NCI-H1417 treated with DMSO at 0.1 percent for 48 hours (cell line): ENCODE data around the gene SRPRB.
"Not testable (repeated sequence)": the region's sequence is repeated elsewhere in the genome, so short reads cannot be mapped to it uniquely, and the experiment has no call there.

ENCODE experiments used
- DNase-seq: peaks from one replicate; lab custom pipeline; 2025; lab: John Stamatoyannopoulos, UW

Gene SRPRB

DNA sequence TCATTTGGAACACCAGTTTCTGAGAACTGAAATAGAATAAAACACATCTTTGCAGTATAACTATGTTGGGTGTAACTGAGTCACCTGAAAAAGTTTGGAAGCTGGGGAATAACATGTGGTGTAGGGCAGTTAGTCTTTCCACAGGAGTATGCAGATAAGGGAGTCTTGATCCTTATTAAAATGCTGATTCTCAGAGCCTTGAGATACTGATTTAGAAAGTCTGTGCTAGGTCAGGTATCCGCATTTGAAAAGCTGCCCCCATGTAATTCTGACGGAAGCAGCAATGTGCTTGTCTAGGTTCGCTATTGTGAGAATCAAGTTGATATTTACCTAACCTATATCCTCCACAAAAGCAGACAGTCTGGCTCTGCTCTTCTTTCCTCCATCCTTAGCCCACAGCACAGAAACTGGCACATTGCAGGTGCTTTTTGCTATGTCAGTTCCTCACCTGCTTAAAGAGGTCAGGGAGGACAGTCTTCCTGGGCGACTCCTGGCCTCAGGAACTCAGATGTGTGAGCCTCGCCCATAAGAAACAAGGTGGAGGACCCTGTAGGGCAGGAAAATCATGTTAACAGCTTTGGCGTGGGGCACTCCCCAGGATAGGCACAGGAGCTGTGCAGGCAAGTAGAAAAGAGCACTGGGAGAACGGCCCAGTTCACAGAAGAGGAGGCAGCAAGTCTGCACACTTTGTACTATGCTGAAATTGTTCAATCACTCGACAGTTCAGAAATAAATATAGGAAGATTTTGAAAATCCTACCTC, 27.6 kb upstream of the SRPRB start:
- DNase-seq, result no peak

DNA sequence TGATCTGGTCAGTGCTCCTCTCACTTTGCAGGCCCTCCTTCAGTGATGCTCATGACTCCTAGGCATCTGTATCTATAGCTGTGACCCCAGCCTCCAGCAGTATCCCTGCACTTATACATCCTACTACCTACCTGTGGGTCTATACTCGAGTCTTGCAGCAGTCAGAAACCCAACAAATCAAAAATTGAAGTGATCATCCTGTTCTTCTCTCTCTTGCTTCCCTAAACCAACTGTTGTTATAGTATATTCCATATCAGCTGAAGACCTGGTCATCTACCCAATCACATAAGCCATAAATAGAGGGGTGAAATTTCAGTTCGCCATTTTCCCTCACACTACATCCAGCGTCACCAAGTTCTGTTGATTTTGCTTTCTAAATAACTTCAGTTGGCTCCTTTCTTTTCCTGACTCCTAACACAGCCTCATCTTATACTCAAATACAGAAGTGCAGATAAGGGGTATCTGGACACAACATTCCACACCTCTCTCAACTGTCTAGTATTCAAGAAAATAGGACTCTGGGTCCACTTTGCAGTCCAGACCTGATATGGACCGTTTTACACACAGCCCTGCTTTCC, 25.9 kb upstream of the SRPRB start:
- DNase-seq, result no peak

DNA sequence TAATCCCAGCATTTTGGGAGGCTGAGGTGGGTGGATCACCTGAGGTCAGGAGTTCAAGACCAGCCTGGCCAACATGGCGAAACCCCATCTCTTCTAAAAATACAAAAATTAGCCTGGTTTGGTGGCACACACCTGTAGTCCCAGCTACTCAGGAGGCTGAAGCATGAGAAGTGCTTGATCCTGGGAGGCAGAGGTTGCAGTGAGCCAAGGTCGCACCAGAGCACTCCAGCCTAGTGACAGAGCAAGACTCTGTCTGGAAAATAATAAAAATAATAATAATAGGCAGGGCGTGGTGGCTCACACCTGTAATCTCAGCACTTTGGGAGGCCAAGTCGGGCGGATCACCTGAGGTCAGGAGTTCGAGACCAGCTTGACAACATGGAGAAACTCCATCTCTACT, 24.9 kb upstream of the SRPRB start:
- not testable (repeated sequence) for DNase-seq

DNA sequence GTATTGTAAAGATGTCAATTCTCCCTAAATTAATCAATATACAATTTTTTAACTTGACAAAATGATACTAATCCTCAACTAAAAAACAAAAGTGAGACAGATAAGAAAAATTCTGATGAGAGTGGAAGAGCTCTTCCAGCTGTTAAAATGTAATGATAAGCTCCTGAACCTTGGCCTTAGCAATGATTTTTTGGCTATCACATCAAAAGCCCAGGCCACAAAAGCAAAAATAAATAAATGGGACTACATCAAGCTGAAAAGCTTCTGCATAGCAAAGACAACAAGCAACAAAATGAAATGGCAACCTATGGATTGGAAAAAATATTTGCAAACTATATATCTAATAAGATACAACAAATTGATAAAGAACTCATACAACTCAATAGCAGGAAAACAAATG, 24.0 kb upstream of the SRPRB start:
- no peak for DNase-seq

DNA sequence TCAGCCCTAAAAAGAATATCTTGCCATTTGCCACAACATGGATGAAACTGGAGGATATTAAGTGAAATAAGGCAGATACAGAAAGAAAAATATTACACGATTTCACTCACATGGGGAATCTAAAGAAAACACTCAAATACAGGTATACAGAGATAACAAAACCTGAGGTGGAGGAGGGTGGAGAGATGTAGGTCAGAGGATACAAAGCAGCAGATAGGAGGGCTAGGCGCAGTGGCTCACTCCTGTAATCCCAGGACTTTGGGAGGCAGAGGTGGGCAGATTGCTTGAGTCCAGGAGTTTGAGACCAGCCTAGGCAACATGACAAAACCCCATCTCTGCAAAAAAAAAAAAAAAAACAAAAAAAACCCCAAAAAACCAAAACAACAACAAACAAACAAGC, 23.2 kb upstream of the SRPRB start:
- DNase-seq, result no peak

DNA sequence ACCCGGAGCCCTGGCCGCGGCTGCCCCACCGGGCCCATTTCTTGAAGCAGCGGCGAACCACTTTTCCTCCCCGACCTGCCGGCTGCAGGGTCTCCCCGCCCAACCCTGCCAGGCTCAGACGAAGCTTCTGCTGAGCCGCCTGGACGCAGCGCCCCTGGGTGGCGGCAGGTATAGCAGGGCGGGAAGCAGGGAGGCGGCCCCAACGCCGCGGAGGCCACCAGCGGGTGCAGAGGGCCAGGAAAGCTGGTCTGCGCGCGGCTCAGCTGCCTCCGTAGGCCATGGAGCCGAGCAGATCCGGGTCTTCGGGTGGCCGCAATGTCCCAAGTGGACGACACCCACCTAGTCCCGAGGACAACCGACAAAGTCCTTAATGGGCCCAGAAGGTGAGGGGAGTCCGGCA, 21.9 kb upstream of the SRPRB start:
- no peak for DNase-seq

DNA sequence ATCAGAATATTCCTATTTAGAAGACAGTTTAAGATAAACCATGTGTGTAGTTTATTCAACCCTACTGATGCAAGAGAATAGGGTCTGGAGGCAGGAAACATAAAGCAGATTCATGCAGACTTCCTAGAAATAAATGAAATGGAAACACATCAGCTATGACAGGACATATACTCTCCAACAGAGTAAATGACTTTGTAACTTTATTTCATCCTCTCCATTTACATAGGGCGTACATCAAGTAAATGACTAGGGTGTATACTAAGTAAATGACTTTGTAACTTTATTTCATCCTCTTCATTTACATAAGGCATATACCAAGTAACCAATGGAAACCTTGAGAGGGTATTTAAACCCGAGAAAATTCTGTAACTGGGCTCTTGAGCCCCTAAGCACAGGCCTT, 17.6 kb upstream of the SRPRB start:
- DNase-seq, result no peak

DNA sequence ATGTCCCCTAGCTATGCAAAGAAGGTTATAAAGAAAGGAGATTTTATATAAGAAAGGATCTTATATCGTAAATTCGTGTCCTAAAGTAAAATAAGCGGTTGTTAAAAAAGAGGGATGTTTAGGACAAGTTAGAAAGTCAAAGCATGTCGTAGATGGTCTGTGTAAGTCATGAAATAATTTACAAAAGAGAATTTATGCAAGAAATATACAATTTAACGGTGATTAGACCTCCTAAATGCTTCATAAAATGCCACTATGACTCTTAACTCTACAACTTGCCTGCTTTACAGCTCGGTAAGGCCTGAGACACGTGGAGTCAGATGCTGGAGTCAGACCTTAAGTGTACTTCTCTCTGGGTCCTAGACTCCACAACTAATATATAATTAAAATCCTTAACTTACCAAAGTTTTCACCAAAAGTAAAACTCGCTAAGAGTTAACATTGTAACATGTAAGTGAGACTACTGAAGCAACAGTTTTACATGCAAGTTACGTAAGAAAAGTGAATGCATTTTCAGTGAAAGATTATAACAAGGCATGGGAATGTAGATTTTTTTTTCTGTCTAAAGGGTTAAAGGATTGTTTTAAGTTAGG, 13.3 kb upstream of the SRPRB start:
- DNase-seq, result no peak

DNA sequence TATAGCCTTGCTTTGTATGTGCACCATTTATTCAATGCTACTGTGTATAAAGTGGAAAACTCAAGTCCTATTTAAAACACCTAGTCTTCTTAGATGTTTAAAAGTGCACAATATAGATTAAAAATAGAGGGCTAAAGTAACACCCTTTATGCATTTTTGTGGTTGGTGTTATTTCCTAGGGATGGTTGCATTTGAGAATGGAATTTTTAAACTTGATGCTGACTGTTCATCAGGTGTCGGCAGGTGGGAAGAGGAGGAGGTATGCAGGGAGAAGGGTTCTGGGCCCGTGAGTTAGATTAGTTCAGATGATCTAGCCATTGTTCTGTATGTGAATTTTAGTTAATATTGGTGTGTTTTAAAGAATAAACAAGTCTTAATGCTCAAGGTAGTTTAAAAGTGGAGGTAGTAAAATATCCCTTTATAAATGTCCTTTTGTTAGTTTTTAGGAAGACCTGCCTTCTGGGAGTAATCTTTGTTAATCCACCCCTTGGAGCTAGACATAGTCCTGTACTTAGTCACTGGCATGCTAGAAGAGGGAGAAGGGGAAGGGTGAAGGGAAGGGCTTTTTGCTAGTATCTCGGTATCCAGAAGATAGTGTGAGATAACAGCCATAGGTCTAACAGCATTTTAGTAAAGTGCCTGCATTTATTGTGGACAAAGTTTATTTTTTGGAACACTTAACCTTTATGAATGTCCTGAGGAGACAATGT, 8.1 kb upstream of the SRPRB start:
- DNase-seq, result no peak

DNA sequence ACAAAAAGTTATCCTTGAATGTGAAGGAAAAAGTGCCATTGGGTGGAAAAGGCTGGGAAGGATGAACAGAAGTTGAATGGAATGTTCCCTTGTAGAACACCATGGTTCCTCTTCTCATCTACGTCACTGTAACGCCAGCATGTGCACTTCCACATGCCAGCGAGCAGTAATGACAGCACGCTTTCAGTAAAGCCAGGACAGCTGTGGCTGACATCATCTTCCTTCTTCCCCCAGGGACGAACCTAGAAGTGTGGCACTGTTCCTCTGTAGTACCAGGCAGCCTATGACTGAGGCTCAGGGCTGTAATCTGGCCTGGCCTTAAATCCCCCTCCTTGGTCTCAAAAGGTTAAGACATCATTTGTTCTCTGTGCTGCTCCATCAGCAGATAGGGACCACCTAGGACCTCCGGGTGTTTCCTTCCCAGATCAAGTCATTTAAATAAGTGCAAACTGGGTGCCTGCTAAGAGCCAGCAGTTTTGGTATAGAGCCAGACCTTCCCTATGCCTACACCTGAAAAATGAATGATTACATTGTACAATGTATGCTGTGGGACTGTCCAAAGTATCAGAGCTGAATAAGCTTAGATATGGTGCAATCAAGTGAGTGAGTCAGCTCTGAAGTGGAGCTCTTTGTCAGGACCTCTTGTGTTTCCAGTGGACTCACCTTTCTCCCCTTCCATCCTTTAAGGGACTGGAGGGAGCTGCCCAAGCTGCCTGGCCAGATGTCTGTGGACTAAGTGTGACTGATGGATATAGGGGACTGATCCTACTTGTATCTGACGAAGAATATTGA, 5.6 kb upstream of the SRPRB start:
- DNase-seq, result no peak

DNA sequence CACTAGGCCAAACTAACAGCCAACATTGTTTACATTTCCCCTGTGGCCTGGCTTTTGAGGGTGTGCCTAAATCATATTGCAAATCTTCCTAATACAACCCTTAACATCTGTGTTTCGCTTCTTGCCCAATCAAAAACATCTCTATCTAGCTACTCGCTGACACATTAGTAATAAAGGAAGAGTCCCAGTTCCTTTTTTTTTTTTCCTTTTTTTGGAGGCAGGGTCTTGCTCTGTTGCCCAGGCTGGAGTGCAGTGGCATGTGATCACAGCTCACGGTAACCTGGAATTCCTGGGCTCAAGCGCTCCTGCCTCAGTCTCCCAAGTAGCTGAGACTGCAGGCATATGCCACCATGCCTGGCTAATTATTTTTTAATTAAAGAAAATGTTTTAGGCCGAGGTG, 2.1 kb upstream of the SRPRB start:
- no peak for DNase-seq

DNA sequence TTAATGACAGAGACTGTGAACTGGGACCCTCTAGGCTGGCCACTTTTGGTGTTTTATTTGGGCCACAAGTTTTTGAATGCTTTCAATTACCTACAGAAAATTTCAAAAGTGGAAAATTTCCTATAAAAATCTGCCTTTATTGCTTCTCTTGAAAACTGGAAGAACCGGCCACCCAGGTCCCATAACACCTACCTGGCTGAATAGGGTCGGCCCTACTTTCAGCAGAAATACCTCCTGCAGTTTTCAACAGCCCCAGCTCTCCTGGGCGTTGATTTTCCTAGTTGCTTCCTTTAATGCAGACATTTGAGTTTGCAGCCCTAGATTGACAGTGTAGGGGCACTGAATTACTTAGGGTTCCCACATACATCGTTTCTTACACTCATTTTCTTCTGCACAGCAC, 719 bp upstream of the SRPRB start:
- DNase-seq, result no peak

DNA sequence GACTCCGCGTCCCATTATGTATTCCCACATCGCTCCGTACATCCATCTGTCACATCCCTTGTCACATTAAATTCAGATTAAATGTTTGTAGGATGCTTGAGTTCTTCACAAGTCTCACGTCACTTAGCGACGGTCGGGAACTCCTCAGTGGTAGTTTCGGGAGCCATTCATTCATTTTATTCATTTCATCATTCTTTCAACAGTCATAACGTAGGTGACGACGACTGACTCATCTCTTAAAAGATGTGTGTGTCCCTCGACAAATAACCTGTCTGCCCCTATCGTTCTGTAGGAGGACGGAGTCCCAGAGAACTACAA, 272 bp upstream of the SRPRB start:
- DNase-seq, result no peak

DNA sequence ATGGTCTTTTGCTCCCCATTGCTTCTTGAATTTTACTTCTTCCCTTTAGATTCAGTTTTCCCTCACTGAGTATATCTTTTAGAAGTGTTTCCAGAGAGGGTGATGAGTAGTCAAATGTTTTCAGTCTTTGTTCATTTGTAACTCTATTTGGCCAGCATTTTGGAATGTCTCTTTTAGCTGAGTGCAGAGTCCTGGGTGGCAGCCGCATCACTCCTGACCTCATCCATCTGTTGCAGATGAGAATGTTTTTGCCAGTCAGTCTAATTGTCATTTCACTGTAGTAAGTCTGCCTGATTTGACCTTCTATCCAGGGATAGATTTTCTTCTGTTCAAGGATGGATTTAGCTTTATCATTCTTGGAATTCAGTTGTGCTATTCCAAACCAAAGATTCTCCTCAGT, 7.3 kb downstream of the SRPRB start:
- no peak for DNase-seq

DNA sequence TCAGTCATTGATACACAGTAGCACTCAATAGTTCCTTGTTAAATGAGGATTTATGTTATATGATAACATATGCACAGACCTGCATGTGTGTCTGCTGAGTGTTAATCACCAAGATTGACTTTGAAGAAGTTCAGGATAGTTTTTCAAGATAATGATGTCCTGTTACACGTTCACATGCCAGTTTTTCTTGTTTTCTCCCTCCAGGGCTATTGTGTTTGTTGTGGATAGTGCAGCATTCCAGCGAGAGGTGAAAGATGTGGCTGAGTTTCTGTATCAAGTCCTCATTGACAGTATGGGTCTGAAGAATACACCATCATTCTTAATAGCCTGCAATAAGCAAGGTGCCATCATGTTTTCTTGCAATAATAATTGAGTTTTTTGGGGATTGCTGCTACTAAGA, 9.8 kb downstream of the SRPRB start:
- DNase-seq, result no peak

DNA sequence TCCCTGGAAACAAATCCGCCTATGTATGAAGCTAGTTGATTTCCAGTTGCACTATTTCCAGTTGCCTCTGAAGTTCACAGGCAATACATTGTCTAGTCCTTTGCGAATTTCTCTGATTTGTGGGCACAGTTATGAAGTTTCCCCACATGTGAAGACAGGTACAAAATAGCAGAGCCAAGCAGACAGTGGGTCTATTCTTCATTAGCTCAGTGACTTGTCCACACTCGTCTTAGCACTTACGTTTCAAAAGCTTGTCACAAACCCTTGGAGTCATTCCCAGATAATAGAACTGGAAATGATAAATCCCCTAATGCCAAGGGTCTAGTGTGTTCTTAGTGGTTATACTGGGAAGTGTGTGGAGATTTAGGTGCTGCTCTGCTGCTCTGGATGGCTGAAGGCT, 14.5 kb downstream of the SRPRB start:
- DNase-seq, result no peak

DNA sequence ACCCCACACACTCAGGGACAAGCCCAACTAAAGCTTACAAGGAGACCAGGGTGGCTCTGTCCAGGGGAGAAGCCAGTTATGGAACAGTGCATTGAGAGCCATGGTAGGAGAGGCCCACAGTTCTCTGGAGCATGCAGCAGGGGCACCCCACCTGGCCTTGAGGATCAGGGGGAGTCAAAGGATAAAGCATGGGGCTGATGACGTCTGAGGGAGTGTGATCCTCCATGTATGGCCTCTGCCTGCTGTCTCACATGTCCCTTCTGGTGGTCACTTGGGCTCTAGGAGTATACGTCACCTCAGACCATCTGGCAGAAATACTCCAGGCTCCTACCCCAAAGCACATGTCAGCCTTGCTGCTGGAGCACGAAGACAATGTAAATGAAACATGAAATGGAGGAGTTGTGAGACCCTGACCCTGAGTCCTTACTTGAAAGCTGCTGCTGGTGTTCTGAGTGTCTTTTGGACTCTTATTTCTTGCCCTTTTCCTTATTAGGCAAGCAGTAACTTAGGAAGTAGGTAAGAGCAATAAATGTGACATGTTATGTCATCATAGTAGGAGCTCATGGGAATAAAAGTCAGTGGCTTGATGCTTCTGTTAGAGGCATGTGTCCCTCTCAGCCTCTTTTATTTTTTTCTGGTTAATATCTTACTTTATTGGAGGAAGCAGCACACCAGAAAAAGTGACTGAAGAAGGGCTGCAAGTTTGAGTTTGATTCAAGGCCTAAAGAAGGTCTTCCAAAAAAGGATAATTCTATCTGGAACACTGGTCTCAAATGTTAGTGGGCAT, 15.5 kb downstream of the SRPRB start:
- DNase-seq, result no peak

DNA sequence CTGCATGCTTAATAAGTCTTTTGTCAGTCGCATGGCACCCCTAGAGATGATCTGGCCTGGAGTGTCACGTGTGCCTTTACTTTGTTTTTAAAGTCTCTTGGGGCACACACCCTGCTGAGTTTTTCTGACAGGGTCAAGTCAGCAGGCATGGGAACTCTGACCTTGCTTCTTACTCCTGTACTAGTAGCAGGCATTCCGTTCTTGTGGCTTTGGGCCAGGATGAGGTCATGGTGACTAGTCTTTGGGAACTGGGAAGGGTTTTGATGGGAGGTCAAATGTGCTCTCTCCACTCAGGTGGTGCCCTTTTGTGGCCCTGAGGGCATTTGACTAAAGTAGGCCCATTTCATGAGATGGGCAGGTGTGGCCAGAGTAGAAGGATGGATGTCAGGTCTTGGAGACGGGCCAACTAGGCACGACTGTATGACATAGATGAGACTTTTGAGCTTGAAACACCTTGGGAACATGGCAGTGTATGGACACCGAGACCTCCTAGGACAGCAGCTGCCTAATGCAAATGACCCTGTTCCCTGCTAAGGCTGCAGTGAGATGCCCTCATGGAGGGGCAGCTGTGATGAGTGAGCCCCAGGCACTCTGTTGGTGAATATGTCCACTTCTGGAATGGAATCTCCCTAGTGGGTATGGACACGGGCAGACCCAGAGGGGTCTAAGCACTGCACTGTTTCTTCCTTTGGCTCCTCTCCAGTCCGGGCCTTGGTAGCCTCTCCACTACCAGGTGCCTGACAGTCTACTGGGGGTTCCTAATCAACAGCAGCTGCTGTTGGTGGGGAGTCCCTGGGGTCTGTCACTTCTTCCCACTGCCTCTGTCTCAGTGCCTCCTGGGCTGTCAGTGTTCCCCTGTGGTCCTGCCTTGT, 16.4 kb downstream of the SRPRB start:
- DNase-seq, result no peak

DNA sequence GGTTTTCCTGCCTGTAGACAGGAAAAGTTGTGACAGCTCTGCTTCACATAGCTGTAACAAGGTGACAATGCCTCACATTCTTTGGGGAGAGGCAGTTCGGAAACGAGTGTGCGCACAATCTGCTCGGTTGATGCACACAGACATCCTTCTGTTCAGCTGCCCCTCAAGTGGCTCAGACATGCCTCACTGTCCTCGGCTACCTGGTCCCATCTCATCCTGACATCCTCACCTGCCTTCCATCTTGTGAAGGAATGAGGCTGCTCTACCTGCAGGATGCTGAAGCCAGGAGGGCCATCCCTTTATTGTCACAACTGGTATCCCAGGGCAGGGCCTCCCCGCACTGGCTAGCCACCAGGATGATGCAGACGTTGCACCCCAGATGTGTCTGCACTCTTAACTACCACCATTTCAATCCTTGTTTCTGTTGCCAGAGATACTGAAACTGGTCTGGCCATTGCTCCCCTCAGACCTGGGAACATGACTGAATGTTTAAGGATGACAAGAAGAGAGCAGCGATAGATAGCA, 19.4 kb downstream of the SRPRB start:
- DNase-seq, result no peak

DNA sequence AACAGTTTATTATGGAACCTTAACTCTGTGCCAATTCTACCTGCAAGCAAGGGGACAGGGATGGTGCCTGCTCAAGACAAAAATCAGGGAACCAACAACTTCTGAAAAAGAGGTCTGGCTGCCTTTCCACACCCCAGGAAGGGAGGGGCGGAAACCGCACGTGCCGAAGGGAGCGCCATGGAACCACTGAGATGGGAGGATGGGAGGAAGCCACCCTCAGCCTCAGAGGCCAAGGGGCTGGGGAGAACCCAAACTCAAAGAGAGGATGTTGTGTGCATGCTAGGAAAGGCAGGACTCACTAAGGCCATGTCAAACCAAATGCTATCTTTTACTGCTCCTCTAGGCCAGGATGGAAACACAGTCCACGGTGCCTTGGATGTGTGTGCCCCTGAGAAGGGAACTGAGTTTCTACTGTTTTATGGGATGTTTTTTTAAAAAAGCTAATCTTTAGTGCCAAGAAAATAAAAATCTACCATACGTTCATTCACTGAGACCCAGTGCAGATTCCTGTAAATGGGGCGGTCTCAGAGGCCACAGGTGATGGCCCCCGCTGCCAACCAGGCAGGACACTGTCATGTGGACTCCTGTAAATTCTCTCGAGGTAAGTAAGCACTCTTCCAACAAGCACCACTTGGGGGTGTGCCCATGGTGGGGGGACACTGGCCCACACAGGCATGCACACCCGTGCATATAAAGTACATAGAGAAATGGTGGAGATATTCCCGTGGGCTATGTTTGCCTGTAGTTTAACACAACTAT, 20.5 kb downstream of the SRPRB start:
- no peak for DNase-seq
